OCI-M2 (cell line): Measurements from ENCODE around the gene ATG5.
"Not testable (repeated sequence)": the region's sequence is repeated elsewhere in the genome, so short reads cannot be mapped to it uniquely, and the experiment has no call there.

Source experiments
- DNase-seq: peaks from one replicate; lab custom pipeline; 2025; ENCODE audit not compliant: unreplicated experiment; lab: John Stamatoyannopoulos, UW

Gene ATG5

DNA sequence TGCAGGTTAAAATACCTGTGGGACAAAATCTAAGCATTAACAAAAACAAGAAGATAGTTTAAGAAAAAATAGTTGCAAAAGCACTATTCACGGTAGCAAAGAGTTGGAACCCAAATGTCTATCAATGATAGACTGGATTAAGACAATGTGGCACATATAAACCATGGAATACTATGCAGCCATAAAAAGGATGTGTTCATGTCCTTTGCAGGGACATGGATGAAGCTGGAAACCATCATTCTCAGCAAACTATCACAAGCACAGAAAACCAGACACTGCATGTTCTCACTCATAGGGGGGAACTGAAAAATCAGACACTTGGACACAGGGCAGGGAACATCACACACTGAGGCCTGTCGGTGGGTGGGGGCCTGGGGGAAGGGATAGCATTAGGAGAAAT, 65.8 kb downstream of the ATG5 start:
- DNase-seq: not testable (repeated sequence)

DNA sequence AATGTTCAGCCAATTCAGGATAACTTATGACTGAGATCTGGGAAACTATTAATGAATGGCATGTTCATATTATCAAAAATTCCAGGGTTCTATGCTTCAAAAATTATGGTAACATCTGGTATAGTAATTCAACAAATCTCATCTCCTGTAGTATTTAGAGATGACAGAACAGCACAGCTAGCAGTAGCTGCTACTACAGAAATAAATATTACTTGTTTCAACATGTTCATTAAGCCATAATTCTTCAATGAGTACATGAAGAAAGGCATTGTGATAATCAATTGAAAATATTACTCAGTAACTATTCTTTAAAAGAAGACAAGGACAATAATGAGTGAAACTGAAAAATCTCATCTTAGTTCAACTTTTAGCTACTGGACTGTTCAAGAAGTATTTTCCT, 66.8 kb downstream of the ATG5 start:
- no peak for DNase-seq

DNA sequence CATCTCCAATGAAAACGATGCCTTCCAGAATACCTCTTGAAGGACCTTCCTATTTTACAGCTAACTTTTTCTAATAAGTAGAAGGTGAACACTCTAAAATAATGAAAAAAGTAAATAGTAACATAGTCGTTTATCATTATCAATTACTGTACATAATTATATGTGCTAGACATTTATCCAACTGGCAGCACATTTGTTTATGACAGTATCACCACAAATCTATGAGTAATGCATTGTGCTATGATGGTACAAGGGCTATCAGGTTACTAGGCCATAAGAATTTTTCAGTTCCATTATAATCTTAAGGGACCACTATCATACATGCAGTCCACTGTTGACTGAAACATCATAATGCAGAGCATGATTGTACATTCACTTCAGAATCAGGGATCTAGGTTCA, 68.4 kb downstream of the ATG5 start:
- no peak for DNase-seq

DNA sequence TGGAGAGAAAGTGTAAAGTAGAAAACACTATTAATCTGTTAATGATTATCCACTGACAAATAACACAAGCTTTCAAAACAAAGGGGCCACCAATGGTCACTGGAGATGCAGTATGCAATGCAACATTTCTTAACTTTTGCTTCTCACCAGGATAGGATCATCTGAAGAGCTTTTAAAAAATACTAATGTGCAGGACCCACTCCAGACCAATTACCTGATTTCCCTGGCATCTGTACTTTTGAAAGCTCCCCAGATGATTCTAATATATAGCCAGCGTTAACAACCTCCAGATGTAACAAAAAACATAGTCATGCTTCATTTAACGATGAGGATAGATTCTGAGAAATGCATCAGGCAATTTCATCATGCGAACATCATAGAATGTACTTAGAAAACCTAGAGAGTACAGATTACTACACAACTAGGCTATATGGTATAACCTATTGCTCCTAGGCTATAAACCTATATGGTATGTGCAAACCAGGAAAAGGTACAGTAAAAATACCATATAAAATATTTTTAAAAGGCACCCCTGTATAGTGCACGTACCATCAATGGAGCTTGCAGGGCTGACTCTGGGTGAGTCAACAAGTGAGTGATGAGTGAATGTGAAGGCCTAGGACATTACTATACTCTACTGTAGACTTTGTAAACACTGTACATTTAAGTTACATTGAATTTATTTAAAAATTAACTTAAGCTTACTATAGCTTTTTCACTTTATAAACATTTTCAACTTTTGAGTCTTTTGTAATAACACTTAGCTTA, 69.2 kb downstream of the ATG5 start:
- DNase-seq: no peak

DNA sequence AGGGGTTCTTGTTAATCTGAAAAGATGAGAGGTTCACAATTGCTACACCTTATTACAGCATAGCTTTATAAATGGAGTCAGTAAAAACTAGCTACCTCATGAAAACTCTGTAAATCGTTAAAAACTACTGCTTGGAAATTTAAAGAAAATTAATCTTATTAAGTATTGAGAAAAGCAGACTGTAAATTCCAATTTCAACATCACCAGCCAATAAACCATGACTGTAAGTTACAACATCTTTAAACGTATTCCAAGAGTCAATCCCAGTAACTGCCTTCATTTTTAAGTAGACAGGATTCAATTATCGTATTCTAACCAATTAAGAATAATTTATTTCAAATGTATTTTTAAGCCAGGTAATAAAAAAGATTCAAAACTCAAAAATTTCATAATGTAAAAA, 70.3 kb downstream of the ATG5 start:
- DNase-seq: no peak

DNA sequence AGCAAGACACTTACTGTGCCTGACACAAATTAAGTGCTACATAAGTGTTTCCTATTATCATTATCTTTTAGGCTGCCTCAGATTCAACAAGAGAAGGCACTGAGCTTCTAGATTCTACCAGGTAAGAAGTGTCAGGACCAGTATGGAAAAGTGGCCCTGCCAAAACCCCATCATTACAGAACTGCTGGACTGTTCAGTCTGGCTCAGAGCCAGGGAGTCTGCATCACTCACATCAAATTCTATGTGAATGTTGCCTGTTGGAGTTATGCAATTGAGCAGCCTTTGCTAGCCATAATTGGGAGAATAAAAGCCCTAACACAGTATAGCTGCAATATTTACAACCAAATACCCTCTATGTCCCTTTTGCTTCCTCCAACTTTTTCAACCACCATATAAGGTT, 70.9 kb downstream of the ATG5 start:
- DNase-seq: no peak

DNA sequence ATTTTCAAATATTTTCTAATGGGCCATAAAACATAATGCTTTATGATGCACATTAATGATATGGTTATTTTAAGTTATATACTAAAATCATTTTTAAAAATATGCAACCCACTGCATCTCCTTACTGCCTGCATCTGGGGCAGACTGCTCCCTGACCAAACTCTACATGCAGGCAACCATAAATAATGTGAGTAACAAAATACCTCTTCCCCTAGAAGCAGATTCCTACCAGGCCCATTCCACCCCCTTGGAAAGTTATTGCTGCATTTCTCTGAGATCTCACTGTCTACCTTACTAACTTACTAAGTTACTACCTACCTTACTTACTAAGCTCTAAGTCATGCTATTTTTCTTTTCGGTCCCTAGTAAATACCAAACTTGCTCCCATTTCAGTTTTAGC, 71.8 kb downstream of the ATG5 start:
- no peak for DNase-seq

DNA sequence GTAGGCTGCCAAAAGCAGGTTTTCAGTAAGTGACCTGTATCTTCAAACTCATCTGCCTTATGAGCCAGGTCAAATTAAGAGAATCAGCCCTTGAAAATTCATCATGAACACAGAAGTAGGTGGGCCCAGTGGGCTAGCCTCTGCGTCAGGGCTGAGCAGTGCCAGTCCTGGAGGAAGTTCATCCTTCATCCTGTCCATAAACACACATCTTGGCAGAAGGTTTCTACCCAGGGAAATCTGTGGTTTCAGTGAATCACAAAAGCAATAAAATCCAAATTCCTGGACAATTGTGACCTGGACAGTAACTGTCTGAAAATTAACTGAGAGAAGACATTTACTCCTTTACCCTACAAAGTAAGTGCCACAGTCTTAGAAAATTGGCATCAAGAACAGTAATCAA, 72.4 kb downstream of the ATG5 start:
- no peak for DNase-seq

DNA sequence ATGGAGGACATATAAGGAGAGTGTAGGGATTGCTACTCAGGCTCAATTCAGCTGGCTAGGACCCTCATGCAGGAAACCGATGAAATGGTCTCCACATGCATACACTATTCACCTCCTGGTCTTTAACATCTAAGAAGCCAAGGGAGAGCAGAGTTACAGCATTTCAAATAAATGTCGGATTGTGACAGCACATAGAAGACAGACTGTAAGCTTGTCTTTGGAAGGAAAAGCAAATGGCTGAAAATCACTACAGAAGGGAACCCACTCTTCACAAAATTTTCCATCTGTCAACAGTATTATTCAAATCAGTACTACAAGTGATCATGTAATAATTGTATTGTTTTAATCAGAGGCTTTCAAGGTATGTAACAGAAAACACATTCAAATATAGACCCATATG, 72.9 kb downstream of the ATG5 start:
- DNase-seq: no peak

DNA sequence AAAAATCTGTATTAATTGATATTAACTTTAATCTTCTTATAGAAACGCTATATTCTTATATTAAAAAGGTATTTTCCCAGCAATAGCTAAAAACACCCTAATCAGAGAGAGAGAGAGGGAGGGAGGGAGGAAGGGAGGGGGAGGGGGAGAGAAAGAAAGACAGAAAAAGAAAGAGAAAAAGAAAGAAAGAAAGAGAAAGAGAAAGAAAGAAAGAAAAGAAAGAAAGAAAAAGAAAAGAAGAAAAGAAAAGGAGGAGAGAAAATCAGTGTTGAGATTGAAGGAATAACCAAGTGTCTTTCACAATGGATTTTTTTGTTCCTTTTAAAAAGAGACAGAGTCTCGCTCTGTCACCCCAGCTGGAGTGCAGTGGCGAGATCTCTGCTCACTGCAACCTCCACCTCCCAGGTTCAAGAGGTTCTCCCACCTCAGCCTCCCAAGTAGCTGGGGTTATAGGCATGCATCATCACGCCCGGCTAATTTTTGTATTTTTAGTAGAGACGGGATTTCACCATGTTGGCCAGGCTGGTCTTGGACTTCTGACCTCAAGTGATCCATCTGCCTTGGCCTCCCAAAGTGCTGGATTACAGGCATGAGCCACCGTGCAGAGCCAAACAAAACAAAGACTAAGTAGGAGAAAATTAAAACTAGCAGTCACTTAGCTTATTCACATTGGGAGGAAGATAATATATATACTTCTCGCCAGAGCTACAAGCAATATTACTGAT, 73.9 kb downstream of the ATG5 start:
- DNase-seq: not testable (repeated sequence)

DNA sequence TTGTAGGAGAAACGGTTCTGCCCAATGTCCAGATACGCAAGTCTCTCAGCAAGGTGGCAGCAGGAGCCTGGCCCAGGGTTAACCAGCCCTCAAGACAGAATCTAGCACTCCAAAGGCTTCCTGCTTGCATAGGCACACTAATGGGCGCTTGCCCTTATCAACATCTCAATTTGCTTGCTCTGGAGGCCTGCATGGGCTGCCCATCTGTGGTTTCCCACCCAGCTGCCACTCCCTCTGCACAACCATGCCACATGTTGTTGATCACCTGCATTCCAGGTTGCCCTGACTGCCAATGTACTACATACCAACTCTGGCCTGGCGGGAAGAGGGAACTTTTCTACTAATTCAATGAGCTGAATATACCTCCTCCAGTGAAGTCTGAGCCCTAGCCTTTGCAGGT, 74.6 kb downstream of the ATG5 start:
- DNase-seq: no peak

DNA sequence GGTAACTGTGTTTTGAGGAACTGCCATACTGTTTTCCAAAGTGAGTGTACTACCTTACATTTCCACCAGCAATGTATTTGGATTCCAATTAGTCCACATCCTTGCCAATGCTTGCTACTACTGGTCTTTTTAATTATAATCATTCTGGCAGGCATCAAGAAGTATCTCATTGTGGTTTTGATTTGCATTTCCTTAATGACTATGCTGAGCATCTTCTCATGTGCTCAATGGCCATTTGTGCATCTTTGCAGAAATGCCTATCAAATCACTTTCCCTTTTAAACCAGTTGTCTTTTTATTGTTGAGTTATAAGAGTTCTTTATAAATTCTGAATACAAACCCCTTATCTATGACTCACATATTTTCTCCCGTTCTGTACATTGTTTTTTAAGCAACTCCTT, 75.9 kb downstream of the ATG5 start:
- DNase-seq: no peak

DNA sequence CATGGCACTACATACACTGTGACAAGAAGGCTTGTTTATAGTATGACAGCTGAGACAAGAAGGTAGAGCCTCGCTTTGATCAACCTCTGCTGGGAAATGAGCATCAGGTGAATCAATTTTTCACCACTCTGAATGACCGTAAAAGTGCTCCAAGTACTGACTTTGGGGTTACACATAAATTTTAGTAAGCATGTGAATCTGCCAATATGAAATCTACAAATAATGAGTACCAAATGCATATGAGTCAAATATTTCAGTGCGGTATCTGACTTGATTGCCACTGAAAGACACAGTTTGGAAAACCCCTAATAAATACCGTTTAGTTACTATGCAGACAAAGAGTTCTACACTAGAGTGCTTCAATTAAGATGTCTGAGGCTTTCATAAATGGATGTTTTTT, 77.8 kb downstream of the ATG5 start:
- no peak for DNase-seq

DNA sequence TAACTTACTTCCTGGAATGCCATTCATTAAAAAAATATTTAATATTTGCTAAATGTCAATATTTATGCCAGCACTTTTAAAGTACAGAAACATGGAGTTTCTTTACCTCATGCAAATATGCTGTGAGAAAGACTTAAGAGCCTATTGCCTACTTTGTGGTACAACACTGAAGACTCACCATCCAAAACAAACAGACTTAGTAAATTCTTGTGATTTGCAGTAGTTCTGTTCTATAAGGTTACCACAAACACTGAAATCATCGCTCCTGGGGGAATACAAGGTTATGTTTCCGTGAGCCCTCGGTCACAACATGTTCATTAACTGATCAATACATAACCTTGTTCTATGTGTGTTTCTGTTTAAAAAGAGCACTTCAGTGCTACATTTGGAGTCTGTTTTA, 78.3 kb downstream of the ATG5 start:
- no peak for DNase-seq

DNA sequence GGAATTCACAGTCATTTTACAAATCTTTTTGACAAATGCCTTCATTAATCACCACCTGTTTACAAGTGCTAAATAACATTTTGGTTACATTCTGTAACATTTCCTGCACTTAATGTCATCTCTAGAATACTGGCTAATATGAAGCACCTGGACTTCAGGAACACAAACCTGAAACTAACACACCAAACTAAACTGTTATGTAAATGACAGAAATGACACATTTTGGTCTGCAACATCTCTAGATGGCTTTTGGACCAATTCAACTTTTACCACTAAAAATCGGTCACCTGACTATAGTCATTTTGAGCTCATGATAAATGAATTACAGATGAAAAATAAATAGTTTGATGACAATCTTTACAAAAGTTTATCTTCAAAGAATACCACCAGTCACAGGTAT, 80.6 kb downstream of the ATG5 start:
- DNase-seq: no peak

DNA sequence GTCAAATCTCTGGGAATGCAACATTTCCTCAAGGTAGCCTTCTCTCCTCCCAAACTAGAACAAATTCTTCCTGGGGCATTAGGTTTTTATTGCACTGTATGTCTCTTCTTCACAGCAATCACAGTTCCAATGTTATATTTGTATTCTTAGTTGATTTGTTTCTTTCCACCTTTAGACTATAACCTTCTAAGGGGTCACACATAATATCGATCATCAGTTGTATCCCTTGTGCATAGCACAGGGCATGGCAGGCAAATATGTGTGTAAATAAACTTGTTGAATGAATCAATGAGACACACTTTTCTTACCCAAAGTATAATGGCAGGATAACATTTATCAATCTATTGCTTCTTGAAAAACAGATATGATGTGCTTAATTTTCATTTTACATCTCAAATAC, 81.0 kb downstream of the ATG5 start:
- no peak for DNase-seq

DNA sequence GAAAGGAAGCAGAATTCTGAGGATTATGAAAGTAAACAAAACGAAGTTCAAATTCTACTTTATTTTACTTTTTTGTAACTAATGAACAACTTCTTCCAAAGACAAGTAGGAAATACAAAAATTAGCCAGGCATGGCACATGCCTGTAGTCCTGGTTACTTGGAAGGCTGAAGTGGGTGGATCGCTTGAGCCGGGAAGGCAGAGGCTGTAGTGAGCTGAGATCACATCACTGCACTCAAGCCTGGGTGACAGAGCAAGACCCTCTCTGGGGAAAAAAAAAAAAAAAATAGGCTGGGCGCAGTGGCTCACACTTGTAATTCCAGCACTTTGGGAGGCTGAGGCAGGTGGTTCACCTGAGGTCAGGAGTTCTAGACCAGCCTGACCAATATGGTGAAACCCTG, 82.3 kb downstream of the ATG5 start:
- DNase-seq: no peak

DNA sequence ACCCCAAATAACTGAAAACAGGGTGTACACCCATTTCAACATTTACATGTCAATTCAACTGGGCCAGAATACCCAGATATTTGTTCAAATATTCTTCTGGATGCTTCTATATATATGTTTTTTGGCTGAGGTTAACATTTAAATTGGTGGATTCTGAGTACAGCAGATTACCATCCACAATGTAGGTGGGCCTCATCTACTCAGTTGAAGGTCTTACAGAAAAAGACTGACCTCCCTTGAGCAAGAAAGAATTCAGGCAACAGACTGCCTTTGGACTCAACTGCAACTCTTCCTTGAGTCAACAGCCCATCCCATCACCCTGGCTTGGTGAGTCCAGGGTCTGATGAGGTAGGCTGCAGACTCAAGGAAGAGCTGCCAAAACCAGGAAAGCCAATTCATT, 84.1 kb downstream of the ATG5 start:
- no peak for DNase-seq

DNA sequence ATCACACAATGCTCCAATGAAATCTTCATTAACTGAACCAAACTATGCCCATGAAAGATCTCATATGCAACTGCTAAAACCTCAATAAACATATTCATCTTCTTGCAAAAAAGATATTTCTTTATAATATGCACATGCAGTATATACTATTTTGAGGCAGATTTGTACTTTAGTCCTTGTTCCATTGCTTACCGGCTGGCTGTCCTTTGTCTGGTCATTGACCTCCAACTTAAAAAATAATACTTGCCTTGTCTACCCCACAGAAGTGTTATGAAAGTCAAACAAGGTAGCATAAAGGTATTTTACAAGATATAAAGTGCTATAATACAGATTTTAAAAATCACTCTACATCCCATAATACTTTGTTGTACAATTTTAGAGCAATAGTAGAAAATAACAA, 88.3 kb downstream of the ATG5 start:
- DNase-seq: no peak

DNA sequence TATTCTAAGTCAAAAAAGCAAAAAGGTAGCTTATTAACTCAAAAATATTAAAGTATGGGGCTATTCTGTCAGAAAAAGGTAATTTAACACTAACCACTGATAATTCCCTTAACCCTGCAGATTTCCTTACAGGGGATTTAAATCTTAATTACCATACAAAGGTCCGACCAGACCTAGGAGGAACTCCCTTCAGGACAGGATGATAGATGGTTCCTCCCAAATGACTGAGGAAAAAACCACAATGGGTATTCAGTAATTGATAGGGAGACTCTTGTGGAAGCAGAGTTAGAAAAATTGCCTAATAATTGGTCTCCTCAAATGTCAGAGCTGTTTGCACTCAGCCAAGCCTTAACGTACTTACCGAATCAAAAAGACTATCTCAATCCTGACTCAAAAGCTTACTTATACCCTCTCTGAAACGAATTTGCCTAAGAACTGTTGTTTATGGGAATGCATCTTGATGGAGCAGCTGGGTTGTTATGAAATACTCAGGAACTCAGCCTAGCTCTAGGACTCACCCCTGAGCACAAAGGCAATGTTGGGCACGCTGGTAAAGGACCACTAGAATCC, 95.6 kb downstream of the ATG5 start:
- DNase-seq: not testable (repeated sequence)

DNA sequence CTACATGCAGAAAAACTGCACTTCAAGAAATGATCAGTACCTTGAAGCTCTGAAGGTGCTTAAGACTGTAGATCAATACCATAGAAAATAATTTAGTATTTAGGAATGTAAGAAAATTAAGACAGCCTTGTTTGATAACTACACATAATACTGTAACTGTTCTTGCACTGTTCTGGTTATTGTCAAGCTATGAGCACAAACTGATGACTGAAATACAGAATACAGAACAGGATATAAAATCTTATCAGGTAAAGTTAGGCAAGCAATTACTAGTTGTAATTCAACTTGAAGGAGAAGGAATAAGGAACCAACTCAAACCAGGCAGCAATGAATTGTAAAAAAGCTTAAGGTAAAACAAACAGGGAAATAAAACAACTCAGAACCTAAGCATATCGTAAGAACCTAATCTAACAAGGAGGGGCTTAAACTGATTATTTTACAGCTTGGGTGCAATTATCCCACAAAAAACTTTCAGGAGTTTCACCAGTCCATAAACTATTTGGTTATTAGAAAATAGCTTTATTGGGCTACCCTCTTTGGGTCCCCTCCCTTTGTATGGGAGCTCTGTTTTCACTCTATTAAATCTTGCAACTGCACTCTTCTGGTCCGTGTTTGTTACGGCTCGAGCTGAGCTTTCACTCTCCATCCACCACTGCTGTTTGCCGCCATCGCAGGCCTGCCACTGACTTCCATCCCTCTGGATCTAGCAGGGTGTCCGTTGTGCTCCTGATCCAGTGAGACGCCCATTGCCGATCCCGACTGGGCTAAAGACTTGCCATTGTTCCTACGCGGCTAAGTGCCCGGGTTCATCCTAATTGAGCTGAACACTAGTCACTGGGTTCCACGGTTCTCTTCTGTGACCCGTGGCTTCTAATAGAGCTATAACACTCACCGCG, 97.7 kb downstream of the ATG5 start:
- DNase-seq: no peak
